ENCODE data around the gene MTHFSD.

MTHFSD gene

GRCh38 chr16:86568677-86569623 is 13.9 kb upstream of the MTHFSD start:
- DNase-seq: no peak

GRCh38 chr16:86567701-86568581 is 12.9 kb upstream of the MTHFSD start:
- DNase-seq: no peak

GRCh38 chr16:86566966-86567700 is 12.1 kb upstream of the MTHFSD start:
- no peak for DNase-seq

GRCh38 chr16:86566601-86566965 is 11.5 kb upstream of the MTHFSD start, which contains the start of gene FOXC2:
FOXC2 (plus strand) TSS chr16:86566829; CDS start chr16:86567336, 507 bp downstream.
- no peak for DNase-seq

- no peak for DNase-seq
Measured at GRCh38 chr16:86565644-86566511, 10.8 kb upstream of the MTHFSD start.

GRCh38 chr16:86565181-86565631 is 10.2 kb upstream of the MTHFSD start:
- DNase-seq: no peak

GRCh38 chr16:86563469-86564345 is 8.7 kb upstream of the MTHFSD start:
- DNase-seq: peak; percentile 49

- no peak for DNase-seq
Measured at GRCh38 chr16:86562356-86562755, 7.3 kb upstream of the MTHFSD start.

- DNase-seq: no peak
Measured at GRCh38 chr16:86559802-86560305, 4.8 kb upstream of the MTHFSD start.

- no peak for DNase-seq
Measured at GRCh38 chr16:86558355-86559193, 3.5 kb upstream of the MTHFSD start.

GRCh38 chr16:86557587-86557986 is 2.6 kb upstream of the MTHFSD start:
- DNase-seq: no peak

- DNase-seq: no peak
Measured at GRCh38 chr16:86556576-86556975, 1.5 kb upstream of the MTHFSD start.

GRCh38 chr16:86555704-86556075 is 655 bp upstream of the MTHFSD start:
- no peak for DNase-seq

- no peak for DNase-seq
Measured at GRCh38 chr16:86554599-86554916, 477 bp downstream of the MTHFSD start.

GRCh38 chr16:86553356-86553755 is 1.7 kb downstream of the MTHFSD start:
- no peak for DNase-seq

GRCh38 chr16:86550281-86550680 is 4.8 kb downstream of the MTHFSD start:
- DNase-seq: no peak

GRCh38 chr16:86549893-86550190 is 5.2 kb downstream of the MTHFSD start:
- DNase-seq: no peak

GRCh38 chr16:86549076-86549892 is 5.8 kb downstream of the MTHFSD start:
- DNase-seq: no peak

- no peak for DNase-seq
Measured at GRCh38 chr16:86547286-86547685, 7.7 kb downstream of the MTHFSD start.

Data from NCI-H748 treated with DMSO at 0.1 percent for 48 hours (cell line).